Endometrial microvascular endothelial cells (primary cell): ENCODE results near the gene CARMIL1. TPM values are rescaled to one million over a fixed set of nuclear protein-coding genes. Genes with fewer than 3 reads are reported as not detected.
"Not testable (repeated sequence)": the region's sequence is repeated elsewhere in the genome, so short reads cannot be mapped to it uniquely, and the experiment has no call there.

Experiments
- in situ Hi-C: cut with HindIII; loops from 2 replicates; pipeline ENCODE4 v1.10.0; 2017; ENCODE audit warnings: low sequenced_read_pairs, low pct_unique_long_range_greater_than_20kb; ENCODE audit errors: inconsistent ontology term
- total RNA-seq: library from RNA; depleted of rRNA; stranded (reverse); fragments of >200 nt; gene quantifications from one replicate; pipeline ENCODE4 v1.2.3, GENCODE V29; 2015; ENCODE audit errors: inconsistent ontology term

CARMIL1 gene
- total RNA-seq, 1 donor from 2014 or later: 1.0 TPM

- in situ Hi-C loops: no loop called here
Observed at GRCh38 chr6:25415274-25415673, 136.1 kb downstream of the CARMIL1 start.

GRCh38 chr6:25415701-25416100 is 136.5 kb downstream of the CARMIL1 start:
- in situ Hi-C loops: no loop called here

GRCh38 chr6:25417046-25417605 is 138.0 kb downstream of the CARMIL1 start:
- in situ Hi-C loops: no loop called here

GRCh38 chr6:25418454-25419052 is 139.4 kb downstream of the CARMIL1 start:
- in situ Hi-C loops: no loop called here

GRCh38 chr6:25419879-25420278 is 140.7 kb downstream of the CARMIL1 start:
- in situ Hi-C loops: no loop called here

GRCh38 chr6:25423358-25423757 is 144.2 kb downstream of the CARMIL1 start:
- in situ Hi-C loops: no loop called here

- in situ Hi-C loops: no loop called here
Observed at GRCh38 chr6:25424303-25424702, 145.1 kb downstream of the CARMIL1 start.

GRCh38 chr6:25427549-25427948 is 148.4 kb downstream of the CARMIL1 start:
- in situ Hi-C loops: no loop called here

GRCh38 chr6:25428758-25429317 is 149.7 kb downstream of the CARMIL1 start:
- in situ Hi-C loops: no loop called here

GRCh38 chr6:25431306-25431974 is 152.3 kb downstream of the CARMIL1 start:
- in situ Hi-C loops: no loop called here

- in situ Hi-C loops: no loop called here
Observed at GRCh38 chr6:25431975-25432307, 152.8 kb downstream of the CARMIL1 start.

- in situ Hi-C loops: no loop called here
Observed at GRCh38 chr6:25434921-25435320, 155.7 kb downstream of the CARMIL1 start.

- in situ Hi-C loops: no loop called here
Observed at GRCh38 chr6:25435416-25435985, 156.3 kb downstream of the CARMIL1 start.

- in situ Hi-C loops: no loop called here
Observed at GRCh38 chr6:25436760-25437159, 157.6 kb downstream of the CARMIL1 start.

- in situ Hi-C loops: no loop called here
Observed at GRCh38 chr6:25439368-25439767, 160.2 kb downstream of the CARMIL1 start.

GRCh38 chr6:25441663-25442270 is 162.6 kb downstream of the CARMIL1 start:
- in situ Hi-C loops: no loop called here

- in situ Hi-C loops: no loop called here
Observed at GRCh38 chr6:25442898-25443297, 163.7 kb downstream of the CARMIL1 start.

GRCh38 chr6:25444521-25444920 is 165.3 kb downstream of the CARMIL1 start:
- in situ Hi-C loops: not testable (repeated sequence)

- in situ Hi-C loops: no loop called here
Observed at GRCh38 chr6:25446830-25447569, 167.8 kb downstream of the CARMIL1 start.
